CD4-positive, CD25-positive, alpha-beta regulatory T cell (primary cell): ENCODE data around the gene TNRC6A. TPM values are rescaled to one million over a fixed set of nuclear protein-coding genes. Genes with fewer than 3 reads are reported as not detected.

Experiments
- ATAC-seq, 2 donors: fragments of 150-1000 bp; cut with Tn5 transposase; one replicate each; pipeline ENCODE4 v1.10.0; 2021; ENCODE audit warnings: low read depth in 2 of 2, moderate number of reproducible peaks in 2 of 2, moderate library complexity in 1 of 2
- DNase-seq, 3 donors: peaks; one replicate each; pipeline versions ENCODE4 v3.0.0 to v3.0.0-alpha.2; 2012 to 2022; ENCODE audit warnings: mixed read lengths in 1 of 3
- H3K27ac ChIP-seq: one replicate; pipeline ENCODE4 v1.7.0; 2013; ENCODE audit warnings: mild to moderate bottlenecking, low read length; ENCODE audit not compliant: insufficient read depth, poor library complexity, severe bottlenecking
- H3K27me3 ChIP-seq: one replicate; pipeline ENCODE4 v1.7.0; 2013; ENCODE audit warnings: low read length; ENCODE audit not compliant: control insufficient read depth, insufficient read depth
- H3K36me3 ChIP-seq: one replicate; pipeline ENCODE4 v1.7.0; 2013; ENCODE audit warnings: mild to moderate bottlenecking, low read length, moderate library complexity; ENCODE audit not compliant: control insufficient read depth, insufficient read depth
- H3K4me1 ChIP-seq: 2 replicates; pipeline ENCODE4 v1.7.0; 2013; ENCODE audit warnings: mild to moderate bottlenecking, low read length; ENCODE audit not compliant: insufficient read depth, control insufficient read depth, poor library complexity, severe bottlenecking
- H3K4me3 ChIP-seq: one replicate; pipeline ENCODE4 v1.7.0; 2013; ENCODE audit warnings: low read depth, mild to moderate bottlenecking, low read length, moderate library complexity
- H3K9me3 ChIP-seq, 2 experiments: 1 replicate in 1 of 2; 2 replicates in 1 of 2; pipeline ENCODE4 v1.7.0; 2013; ENCODE audit warnings: low read length in 2 of 2, mild to moderate bottlenecking in 1 of 2, moderate library complexity in 1 of 2; ENCODE audit not compliant: control insufficient read depth in 2 of 2
- H3K27ac Mint-ChIP-seq, 3 donors: one replicate each; pipeline ENCODE4 v1.8.0; 2020 to 2022; ENCODE audit warnings: mild to moderate bottlenecking in 3 of 3, mixed read lengths in 3 of 3, moderate library complexity in 2 of 3
- H3K27me3 Mint-ChIP-seq: one replicate; pipeline ENCODE4 v1.8.0; 2022; ENCODE audit warnings: mild to moderate bottlenecking, mixed read lengths
- H3K36me3 Mint-ChIP-seq: one replicate; pipeline ENCODE4 v1.8.0; 2020; ENCODE audit warnings: mixed read lengths
- H3K4me1 Mint-ChIP-seq, 4 donors: one replicate each; pipeline ENCODE4 v1.8.0; 2020 to 2022; ENCODE audit warnings: mixed read lengths in 4 of 4, mild to moderate bottlenecking in 1 of 4
- H3K4me3 Mint-ChIP-seq, 4 donors: one replicate each; pipeline ENCODE4 v1.8.0; 2020 to 2022; ENCODE audit warnings: mild to moderate bottlenecking in 4 of 4, mixed read lengths in 4 of 4, moderate library complexity in 3 of 4
- H3K9me3 Mint-ChIP-seq, 7 donors: one replicate each; pipeline ENCODE4 v1.8.0; 2020 to 2022; ENCODE audit warnings: mixed read lengths in 7 of 7, mild to moderate bottlenecking in 3 of 7, moderate library complexity in 2 of 7
- polyA plus RNA-seq, 4 donors: library from polyadenylated mRNA; unstranded; fragments of 300-500 nt; fragmentation: Illumina TruSeq; gene quantifications; one replicate each; pipeline ENCODE4 v1.2.3, GENCODE V29; 2021
- total RNA-seq: library from RNA; stranded (reverse); gene quantifications from one replicate; pipeline ENCODE4 v1.2.3, GENCODE V29; 2022

Gene TNRC6A
- total and polyA plus RNA-seq, 5 donors from 2014 or later = 7.2 to 89.0 (median 10.4) TPM

GRCh38 chr16:24764916-24765315 is 35.5 kb downstream of the TNRC6A start:
- DNase-seq = no peak
- Histone ChIP-seq H3K4me1 (no peaks in the 10 kb centered on the region), H3K4me3 (no peak overlapping the region), H3K27ac (no peak overlapping the region), H3K27me3 (no peaks in the 10 kb centered on the region), H3K36me3 (peaks cover 38% of the 10 kb centered on the region), H3K9me3 (no peaks in the 10 kb centered on the region)
- peaks cover 30 to 50% (median 46%) of the 10 kb centered on the region in 4 donors for H3K4me1 Mint-ChIP-seq
- no peaks in the 10 kb centered on the region for H3K9me3 Mint-ChIP-seq
- no peaks in the 10 kb centered on the region for H3K27me3 Mint-ChIP-seq
- no peak for ATAC-seq
- peak overlapping the region in 2 of 3 donors; percentile 37 to 39 for H3K27ac Mint-ChIP-seq
- H3K4me3 Mint-ChIP-seq = no peak overlapping the region
- H3K36me3 Mint-ChIP-seq = peaks cover 21% of the 10 kb centered on the region

- no peak overlapping the region for H3K4me3 Mint-ChIP-seq
- H3K36me3 Mint-ChIP-seq = peaks cover 25% of the 10 kb centered on the region
- H3K36me3 ChIP-seq = peaks cover 29% of the 10 kb centered on the region
- H3K27me3 ChIP-seq = no peaks in the 10 kb centered on the region
- ATAC-seq (no peak), DNase-seq (no peak)
- H3K4me3 ChIP-seq = no peak overlapping the region
- peaks cover 6% of the 10 kb centered on the region for H3K4me1 ChIP-seq
- H3K4me1 Mint-ChIP-seq = peaks cover 38 to 58% (median 55%) of the 10 kb centered on the region in 4 donors
- H3K9me3 ChIP-seq = no peaks in the 10 kb centered on the region
- no peak overlapping the region for H3K27ac ChIP-seq
- no peaks in the 10 kb centered on the region for H3K9me3 Mint-ChIP-seq
- H3K27ac Mint-ChIP-seq = peak overlapping the region in 1 of 3 donors; percentile 37
- H3K27me3 Mint-ChIP-seq = no peaks in the 10 kb centered on the region
Measured at GRCh38 chr16:24766057-24766456, 36.6 kb downstream of the TNRC6A start.

- Histone ChIP-seq H3K9me3 (no peaks in the 10 kb centered on the region), H3K27me3 (no peaks in the 10 kb centered on the region), H3K36me3 (peaks cover 11% of the 10 kb centered on the region), H3K4me3 (no peak overlapping the region), H3K4me1 (peaks cover 20% of the 10 kb centered on the region), H3K27ac (no peak overlapping the region)
- DNase-seq (no peak), ATAC-seq (no peak)
- Mint-ChIP-seq H3K27ac (peak overlapping the region; percentile 10 to 68 (median 45)), H3K4me3 (peak overlapping the region in 2 of 4 donors; percentile 1 to 29), H3K4me1 (peaks cover 55 to 79% (median 68%) of the 10 kb centered on the region in 4 donors), H3K36me3 (peaks cover 28% of the 10 kb centered on the region), H3K9me3 (no peaks in the 10 kb centered on the region), H3K27me3 (no peaks in the 10 kb centered on the region)
Measured at GRCh38 chr16:24769806-24770205, 40.4 kb downstream of the TNRC6A start.

GRCh38 chr16:24771132-24771778 is 41.8 kb downstream of the TNRC6A start:
- H3K9me3 Mint-ChIP-seq = no peaks in the 10 kb centered on the region
- H3K27ac Mint-ChIP-seq = peak overlapping the region; percentile 25 to 82 (median 78)
- H3K4me1 ChIP-seq = peaks cover 23% of the 10 kb centered on the region
- H3K4me3 ChIP-seq = no peak overlapping the region
- DNase-seq (peak in 1 of 3 donors; percentile 32), ATAC-seq (peak; percentile 58 to 59)
- peak overlapping the region in 1 of 4 donors; percentile 26 for H3K4me3 Mint-ChIP-seq
- peak overlapping the region; percentile 26 for H3K27ac ChIP-seq
- peaks cover 58 to 73% (median 65%) of the 10 kb centered on the region in 4 donors for H3K4me1 Mint-ChIP-seq
- H3K36me3 ChIP-seq = peaks cover 17% of the 10 kb centered on the region
- H3K36me3 Mint-ChIP-seq = peaks cover 30% of the 10 kb centered on the region
- no peaks in the 10 kb centered on the region for H3K27me3 Mint-ChIP-seq
- no peaks in the 10 kb centered on the region for H3K27me3 ChIP-seq
- H3K9me3 ChIP-seq = no peaks in the 10 kb centered on the region

- peak overlapping the region in 1 of 4 donors; percentile 26 for H3K4me3 Mint-ChIP-seq
- no peaks in the 10 kb centered on the region for H3K27me3 ChIP-seq
- H3K4me1 Mint-ChIP-seq = peaks cover 58 to 72% (median 65%) of the 10 kb centered on the region in 4 donors
- H3K9me3 Mint-ChIP-seq = no peaks in the 10 kb centered on the region
- peak overlapping the region; percentile 25 to 82 (median 78) for H3K27ac Mint-ChIP-seq
- ATAC-seq (no peak), DNase-seq (no peak)
- no peak overlapping the region for H3K4me3 ChIP-seq
- H3K4me1 ChIP-seq = peaks cover 23% of the 10 kb centered on the region
- H3K9me3 ChIP-seq = no peaks in the 10 kb centered on the region
- peak overlapping the region; percentile 26 for H3K27ac ChIP-seq
- H3K36me3 ChIP-seq = peaks cover 20% of the 10 kb centered on the region
- peaks cover 33% of the 10 kb centered on the region for H3K36me3 Mint-ChIP-seq
- no peaks in the 10 kb centered on the region for H3K27me3 Mint-ChIP-seq
Measured at GRCh38 chr16:24771779-24772157, 42.3 kb downstream of the TNRC6A start.

GRCh38 chr16:24773771-24774427 is 44.4 kb downstream of the TNRC6A start:
- Histone ChIP-seq H3K36me3 (peaks cover 37% of the 10 kb centered on the region), H3K27me3 (no peaks in the 10 kb centered on the region), H3K4me1 (peaks cover 23% of the 10 kb centered on the region), H3K9me3 (no peaks in the 10 kb centered on the region), H3K4me3 (peak overlapping the region; percentile 28), H3K27ac (peak overlapping the region; percentile 66)
- Mint-ChIP-seq H3K9me3 (no peaks in the 10 kb centered on the region), H3K27ac (peak overlapping the region; percentile 64 to 82 (median 78)), H3K36me3 (peaks cover 34% of the 10 kb centered on the region), H3K4me1 (peaks cover 50 to 62% (median 55%) of the 10 kb centered on the region in 4 donors), H3K27me3 (no peaks in the 10 kb centered on the region), H3K4me3 (peak overlapping the region in 3 of 4 donors; percentile 14 to 32 (median 26))
- DNase-seq = peak in 1 of 3 donors; percentile 30
- ATAC-seq = peak; percentile 60 to 64

GRCh38 chr16:24774510-24774909 is 45.1 kb downstream of the TNRC6A start:
- Histone ChIP-seq H3K27me3 (no peaks in the 10 kb centered on the region), H3K4me3 (no peak overlapping the region), H3K36me3 (peaks cover 43% of the 10 kb centered on the region), H3K9me3 (no peaks in the 10 kb centered on the region), H3K4me1 (peaks cover 23% of the 10 kb centered on the region), H3K27ac (peak overlapping the region; percentile 62)
- Mint-ChIP-seq H3K4me1 (peaks cover 45 to 59% (median 51%) of the 10 kb centered on the region in 4 donors), H3K36me3 (peaks cover 39% of the 10 kb centered on the region), H3K27ac (peak overlapping the region; percentile 64 to 82 (median 78)), H3K27me3 (no peaks in the 10 kb centered on the region), H3K9me3 (no peaks in the 10 kb centered on the region), H3K4me3 (peak overlapping the region in 2 of 4 donors; percentile 14 to 26)
- ATAC-seq = no peak
- no peak for DNase-seq
